Mammary epithelial cell (primary cell): ENCODE data around the gene CNTN1.

Experiments used
- EZH2 ChIP-seq: IDR thresholded peaks from 2 replicates; pipeline ENCODE4 v1.6.1; 2012; ENCODE audit warnings: low read length, inconsistent platforms, borderline replicate concordance
- TF ChIP-seq, protein P1 (sequence below), 2 donors: IDR thresholded peaks in 1 of 2; conservative IDR thresholded peaks in 1 of 2; 2 replicates each; pipeline ENCODE4 v1.5.1; 2011 to 2012; ENCODE audit warnings: inconsistent platforms in 2 of 2, low read length in 2 of 2, mild to moderate bottlenecking in 2 of 2, control low read depth in 1 of 2, low read depth in 1 of 2; ENCODE audit not compliant: insufficient read depth in 1 of 2; ENCODE audit errors: extremely low read depth in 1 of 2

DNA sequence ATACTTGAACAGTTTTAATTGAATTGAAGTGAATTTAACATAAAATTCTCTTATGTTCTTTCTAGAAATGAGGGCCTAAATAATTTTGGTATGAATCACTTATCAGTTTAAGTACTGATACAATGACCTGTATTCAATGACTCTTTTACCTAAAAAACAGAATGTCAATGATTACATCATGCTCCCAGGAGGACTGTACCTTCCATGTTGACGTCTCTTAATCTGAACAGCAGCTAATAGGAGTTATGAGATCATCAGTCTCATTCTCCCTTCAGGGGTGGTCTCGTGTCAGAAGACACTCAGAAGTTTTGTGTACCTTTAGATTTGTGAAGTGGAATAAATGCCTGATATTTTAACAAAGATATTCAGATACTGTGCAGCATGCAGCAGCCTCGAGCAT lies 206.3 kb downstream of the CNTN1 start:
- TF ChIP-seq, protein P1, sequence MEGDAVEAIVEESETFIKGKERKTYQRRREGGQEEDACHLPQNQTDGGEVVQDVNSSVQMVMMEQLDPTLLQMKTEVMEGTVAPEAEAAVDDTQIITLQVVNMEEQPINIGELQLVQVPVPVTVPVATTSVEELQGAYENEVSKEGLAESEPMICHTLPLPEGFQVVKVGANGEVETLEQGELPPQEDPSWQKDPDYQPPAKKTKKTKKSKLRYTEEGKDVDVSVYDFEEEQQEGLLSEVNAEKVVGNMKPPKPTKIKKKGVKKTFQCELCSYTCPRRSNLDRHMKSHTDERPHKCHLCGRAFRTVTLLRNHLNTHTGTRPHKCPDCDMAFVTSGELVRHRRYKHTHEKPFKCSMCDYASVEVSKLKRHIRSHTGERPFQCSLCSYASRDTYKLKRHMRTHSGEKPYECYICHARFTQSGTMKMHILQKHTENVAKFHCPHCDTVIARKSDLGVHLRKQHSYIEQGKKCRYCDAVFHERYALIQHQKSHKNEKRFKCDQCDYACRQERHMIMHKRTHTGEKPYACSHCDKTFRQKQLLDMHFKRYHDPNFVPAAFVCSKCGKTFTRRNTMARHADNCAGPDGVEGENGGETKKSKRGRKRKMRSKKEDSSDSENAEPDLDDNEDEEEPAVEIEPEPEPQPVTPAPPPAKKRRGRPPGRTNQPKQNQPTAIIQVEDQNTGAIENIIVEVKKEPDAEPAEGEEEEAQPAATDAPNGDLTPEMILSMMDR (conservative IDR thresholded peaks at IDR 0.05 in 1 of 2, IDR thresholded peaks at IDR 0.05 in 1 of 2; ENCODE audit: extremely low read depth in 1 of 2, insufficient read depth in 1 of 2, low read depth in 1 of 2, low read length in 2 of 2): no peak
- TF ChIP-seq EZH2: no peak
